Activated T-helper 1 cell treated with anti-CD3 and anti-CD28 coated beads, Interleukin-12 subunit alpha, Interleukin-12 subunit beta, Interleukin-2, Interleukin-4 antibody, amounts not matched to agents 30 ng/mL and 10 ng/mL and 1 ng/mL, durations not matched to agents 14 hours and 24 hours and 36 hours (primary cell): Measurements from ENCODE around the gene CYB5R3. TPM values are rescaled to one million over a fixed set of nuclear protein-coding genes. Genes with fewer than 3 reads are reported as not detected.
"Not testable (repeated sequence)": the region's sequence is repeated elsewhere in the genome, so short reads cannot be mapped to it uniquely, and the experiment has no call there.

Source experiments
- DNase-seq: peaks from one replicate; pipeline ENCODE4 v3.0.0; 2021; ENCODE audit warnings: low spot score
- H3K27ac Mint-ChIP-seq: one replicate; pipeline ENCODE4 v1.8.0; 2021; ENCODE audit warnings: mild to moderate bottlenecking, mixed read lengths
- H3K27me3 Mint-ChIP-seq: one replicate; pipeline ENCODE4 v1.8.0; 2022; ENCODE audit warnings: mild to moderate bottlenecking, moderate library complexity, mixed read lengths; ENCODE audit not compliant: insufficient read depth
- H3K36me3 Mint-ChIP-seq: one replicate; pipeline ENCODE4 v1.8.0; 2021; ENCODE audit warnings: low read depth, mixed read lengths
- H3K4me1 Mint-ChIP-seq: one replicate; pipeline ENCODE4 v1.8.0; 2021; ENCODE audit warnings: low read depth, mixed read lengths
- H3K4me3 Mint-ChIP-seq: one replicate; pipeline ENCODE4 v1.8.0; 2021; ENCODE audit warnings: mild to moderate bottlenecking, moderate library complexity, mixed read lengths
- H3K9me3 Mint-ChIP-seq: one replicate; pipeline ENCODE4 v1.8.0; 2021; ENCODE audit warnings: mixed read lengths
- intact Hi-C: fragments of 100-400 bp; cut with micrococcal nuclease; formaldehyde crosslinking; loops from one replicate; pipeline ENCODE4 v1.15.1; 2024
- total RNA-seq: library from RNA; stranded (reverse); gene quantifications from 2 replicates; pipeline ENCODE4 v1.2.3, GENCODE V29; 2022

Gene CYB5R3
- total RNA-seq, 1 donor from 2014 or later = 75.1 TPM

DNA sequence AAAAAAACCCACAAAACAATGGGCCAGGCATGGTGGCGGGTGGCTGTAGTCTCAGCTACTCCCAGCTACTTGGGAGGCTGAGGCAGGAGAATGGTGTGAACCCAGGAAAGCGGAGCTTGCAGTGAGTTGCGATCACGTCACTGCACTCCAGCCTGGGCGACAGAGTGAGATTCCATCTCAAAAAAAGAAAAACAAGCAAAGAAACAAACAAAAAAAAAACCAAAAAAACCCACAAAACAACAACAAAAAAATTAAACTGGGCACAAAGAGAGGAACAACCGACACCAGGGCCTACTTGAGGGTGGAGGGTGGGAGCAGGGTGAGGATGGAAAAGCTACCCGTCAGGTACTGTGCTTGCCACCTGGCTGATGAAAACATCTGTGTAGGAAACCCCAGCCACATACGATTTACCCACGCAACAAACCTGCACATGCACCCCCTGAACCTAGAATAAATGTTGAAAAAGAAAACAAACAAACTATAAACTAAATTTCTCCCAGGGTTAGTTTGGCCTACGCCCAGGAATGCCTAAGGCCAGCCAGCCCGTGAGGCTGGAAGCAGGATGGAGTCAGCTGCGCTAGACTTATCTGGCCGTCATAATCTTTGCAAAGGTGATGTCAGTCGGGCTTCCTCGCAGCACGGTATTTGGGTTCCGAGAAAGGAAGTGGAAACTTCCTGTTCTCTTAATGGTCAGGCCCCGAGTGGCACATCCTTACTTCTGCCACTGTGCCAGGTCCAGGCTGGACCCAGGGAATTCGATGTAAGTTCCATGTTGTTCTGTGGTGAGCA, 21.9 kb upstream of the CYB5R3 start:
- DNase-seq = no peak

DNA sequence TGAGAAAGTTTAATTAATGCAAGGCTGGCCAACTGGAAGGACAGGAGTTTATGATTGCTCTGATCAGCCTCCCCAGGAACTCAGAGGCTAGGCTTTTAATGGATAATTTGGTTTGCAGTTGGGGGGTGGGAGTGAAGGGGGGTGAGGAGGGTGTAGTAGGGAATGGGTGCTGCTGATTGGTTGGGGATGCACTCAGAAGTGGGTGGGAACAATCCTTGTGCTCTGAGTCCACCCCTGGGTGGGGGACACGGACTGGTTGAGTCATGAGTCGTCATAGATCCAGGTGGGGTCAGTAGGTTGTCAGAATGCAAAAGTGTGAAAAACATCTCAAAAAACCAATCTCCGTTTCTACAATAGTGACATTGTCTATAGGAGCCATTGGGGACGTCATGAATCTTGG, 20.9 kb upstream of the CYB5R3 start:
- Mint-ChIP-seq H3K36me3 (no peaks in the 10 kb centered on the region), H3K27ac (no peak overlapping the region), H3K4me3 (no peak overlapping the region), H3K4me1 (peaks cover 14% of the 10 kb centered on the region), H3K9me3 (no peaks in the 10 kb centered on the region), H3K27me3 (no peaks in the 10 kb centered on the region)
- intact Hi-C loops = no loop called here
- DNase-seq = no peak

More for the DNA sequence above, 21.9 kb upstream of the CYB5R3 start:
- Mint-ChIP-seq H3K4me3 (no peak overlapping the region), H3K4me1 (peaks cover 14% of the 10 kb centered on the region), H3K27me3 (no peaks in the 10 kb centered on the region), H3K27ac (no peak overlapping the region), H3K36me3 (no peaks in the 10 kb centered on the region), H3K9me3 (no peaks in the 10 kb centered on the region)
- intact Hi-C loops = no loop called here

DNA sequence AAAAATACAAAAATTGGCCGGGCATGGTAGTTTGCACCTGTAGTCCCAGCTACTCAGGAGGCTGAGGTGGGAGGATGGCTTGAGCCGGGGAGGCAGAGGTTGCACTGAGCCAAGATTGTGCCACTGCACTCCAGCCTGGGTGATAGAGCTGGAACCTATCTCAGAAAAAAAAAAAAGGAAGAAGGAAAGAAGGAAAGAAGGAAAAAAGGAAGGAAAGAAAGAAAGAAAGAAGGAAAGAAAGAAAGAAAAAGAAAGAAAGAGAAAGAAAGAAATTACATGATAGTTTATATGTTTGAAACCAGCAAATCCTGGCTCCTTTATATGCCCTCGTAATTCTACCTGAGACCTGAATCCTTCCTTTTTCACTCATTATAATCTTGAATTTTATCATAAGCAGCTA, 17.2 kb upstream of the CYB5R3 start:
- H3K36me3 Mint-ChIP-seq, H3K27ac Mint-ChIP-seq, H3K4me3 Mint-ChIP-seq, H3K27me3 Mint-ChIP-seq, DNase-seq, H3K9me3 Mint-ChIP-seq: not testable (repeated sequence)
- H3K4me1 Mint-ChIP-seq = peaks cover 11% of the 10 kb centered on the region
- intact Hi-C loops = loop anchor here (10.0 kb wide), 1 partner anchor 428 kb away; no protein-coding TSS in a partner anchor

- intact Hi-C loops = loop anchor here (5.0 to 10.0 kb wide), 2 partner anchors 43 to 430 kb away; no protein-coding TSS in a partner anchor
- peaks cover 3% of the 10 kb centered on the region for H3K4me1 Mint-ChIP-seq
- H3K36me3 Mint-ChIP-seq = no peaks in the 10 kb centered on the region
- no peak overlapping the region for H3K4me3 Mint-ChIP-seq
- DNase-seq = no peak
- H3K27me3 Mint-ChIP-seq = peaks cover 10% of the 10 kb centered on the region
- no peak overlapping the region for H3K27ac Mint-ChIP-seq
- H3K9me3 Mint-ChIP-seq = no peaks in the 10 kb centered on the region
Observed at GRCh38 chr22:42664976-42665831, 16.0 kb upstream of the CYB5R3 start.

GRCh38 chr22:42661985-42662831, 13.0 kb upstream of the CYB5R3 start:
- peak; percentile 68 for DNase-seq
- Mint-ChIP-seq H3K4me3 (peak overlapping the region; percentile 69), H3K4me1 (no peaks in the 10 kb centered on the region), H3K9me3 (no peaks in the 10 kb centered on the region), H3K36me3 (no peaks in the 10 kb centered on the region), H3K27me3 (peaks cover 13% of the 10 kb centered on the region), H3K27ac (no peak overlapping the region)
- intact Hi-C loops = loop anchor here (1.0 to 10.0 kb wide), 3 partner anchors 40 to 433 kb away; no protein-coding TSS in a partner anchor

DNA sequence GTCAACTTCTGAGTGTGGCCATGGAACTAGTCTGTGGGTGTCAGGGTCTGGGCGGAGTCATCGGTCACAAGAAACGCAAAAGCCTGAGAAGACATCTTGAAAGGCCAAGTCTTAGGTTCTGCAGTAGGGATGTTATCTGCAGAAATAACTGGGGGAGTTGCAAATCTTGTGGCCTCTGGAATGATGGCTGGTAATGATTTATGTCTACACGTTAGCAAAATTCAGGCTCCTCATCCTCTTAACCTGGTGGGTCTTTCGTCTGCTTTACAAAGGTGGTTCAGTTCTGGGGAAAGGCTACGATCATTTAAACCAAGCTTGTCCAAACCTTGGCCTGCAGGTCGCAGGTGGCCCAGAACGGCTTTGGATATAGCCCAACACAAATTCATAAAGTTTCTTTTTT, 7.4 kb upstream of the CYB5R3 start:
- Mint-ChIP-seq H3K4me3 (no peak overlapping the region), H3K27ac (no peak overlapping the region), H3K36me3 (no peaks in the 10 kb centered on the region), H3K9me3 (no peaks in the 10 kb centered on the region), H3K27me3 (peaks cover 7% of the 10 kb centered on the region), H3K4me1 (no peaks in the 10 kb centered on the region)
- DNase-seq = no peak
- intact Hi-C loops = no loop called here

DNA sequence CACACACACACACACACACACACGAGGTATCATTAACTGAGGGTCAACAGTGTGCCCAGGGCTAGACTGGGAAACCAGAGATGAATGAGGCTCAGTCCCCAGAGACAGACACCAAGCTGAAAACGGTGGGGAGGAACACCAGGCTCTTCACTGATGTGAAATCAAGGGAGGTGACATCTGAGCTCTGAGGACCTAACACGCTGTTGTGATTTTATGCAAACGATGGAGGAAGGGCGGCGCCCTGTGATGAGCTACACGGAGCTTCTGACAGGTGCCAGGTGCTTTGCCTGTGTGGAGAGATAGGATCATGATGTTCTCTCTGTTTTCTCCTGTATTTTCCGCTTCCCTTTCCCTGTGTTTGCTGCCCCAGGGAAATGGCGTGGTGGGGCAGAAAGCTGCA, 6.5 kb upstream of the CYB5R3 start:
- intact Hi-C loops = no loop called here
- no peak for DNase-seq
- Mint-ChIP-seq H3K27me3 (peaks cover 7% of the 10 kb centered on the region), H3K4me1 (no peaks in the 10 kb centered on the region), H3K36me3 (no peaks in the 10 kb centered on the region), H3K27ac (no peak overlapping the region), H3K9me3 (no peaks in the 10 kb centered on the region), H3K4me3 (no peak overlapping the region)

GRCh38 chr22:42654436-42655073, 5.4 kb upstream of the CYB5R3 start:
- Mint-ChIP-seq H3K4me1 (no peaks in the 10 kb centered on the region), H3K4me3 (no peak overlapping the region), H3K27me3 (peaks cover 3% of the 10 kb centered on the region), H3K9me3 (no peaks in the 10 kb centered on the region), H3K27ac (no peak overlapping the region), H3K36me3 (no peaks in the 10 kb centered on the region)
- no peak for DNase-seq
- intact Hi-C loops = no loop called here

GRCh38 chr22:42653999-42654398, 4.8 kb upstream of the CYB5R3 start:
- no peak for DNase-seq
- Mint-ChIP-seq H3K27ac (no peak overlapping the region), H3K4me1 (no peaks in the 10 kb centered on the region), H3K4me3 (no peak overlapping the region), H3K9me3 (no peaks in the 10 kb centered on the region), H3K27me3 (peaks cover 3% of the 10 kb centered on the region), H3K36me3 (no peaks in the 10 kb centered on the region)
- intact Hi-C loops = no loop called here

GRCh38 chr22:42651134-42651533, 1.9 kb upstream of the CYB5R3 start:
- H3K36me3 Mint-ChIP-seq = peaks cover 3% of the 10 kb centered on the region
- DNase-seq = no peak
- H3K27ac Mint-ChIP-seq = no peak overlapping the region
- H3K27me3 Mint-ChIP-seq = no peaks in the 10 kb centered on the region
- H3K4me1 Mint-ChIP-seq = peaks cover 8% of the 10 kb centered on the region
- intact Hi-C loops = no loop called here
- H3K9me3 Mint-ChIP-seq = no peaks in the 10 kb centered on the region
- H3K4me3 Mint-ChIP-seq = peak overlapping the region; percentile 42

DNA sequence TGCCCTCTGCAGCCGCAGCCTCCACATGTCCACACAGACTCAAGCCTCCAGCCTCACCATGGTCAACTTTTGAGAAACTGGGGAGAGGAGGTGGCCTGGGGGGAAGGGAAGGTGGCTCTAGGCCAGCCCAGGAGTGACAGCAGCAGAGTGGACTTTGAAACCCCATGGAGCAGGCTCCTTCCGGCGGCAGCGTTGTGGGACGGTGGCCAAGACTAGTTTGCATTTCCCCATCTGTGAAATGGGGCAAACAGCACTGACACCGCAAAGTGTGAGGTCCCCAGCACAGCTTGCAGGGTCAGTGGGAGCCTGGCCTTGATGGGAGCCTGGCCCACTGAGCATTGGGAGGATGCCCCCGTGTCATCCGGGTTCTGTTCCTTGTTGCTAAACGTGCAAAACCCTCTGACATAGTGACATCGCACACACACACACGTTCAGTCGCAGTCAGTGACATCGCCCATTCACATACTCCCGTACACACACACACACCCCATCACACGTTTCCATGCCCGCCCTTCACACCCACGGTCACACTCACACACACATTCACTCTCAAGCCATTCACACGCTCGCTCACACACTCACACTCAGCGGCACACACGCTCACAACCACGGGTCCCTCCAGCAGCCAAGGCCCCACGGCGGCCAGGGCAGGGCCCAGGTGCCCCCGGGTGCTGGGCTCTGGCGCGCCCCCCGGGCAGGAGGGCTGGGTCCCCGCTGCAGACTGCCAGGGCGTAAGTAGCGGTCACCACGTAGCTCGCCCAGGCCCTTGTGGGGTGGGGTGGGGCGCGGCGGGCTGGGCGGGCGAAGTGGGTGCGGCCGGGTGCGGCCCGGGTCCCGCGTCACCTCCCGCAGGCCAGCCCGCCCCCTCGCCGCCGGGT, 585 bp downstream of the CYB5R3 start:
- peak overlapping the region; percentile 97 for H3K4me3 Mint-ChIP-seq
- H3K36me3 Mint-ChIP-seq = peaks cover 3% of the 10 kb centered on the region
- intact Hi-C loops = loop anchor here (1.0 kb wide), 2 partner anchors 33 to 209 kb away; partner anchors contain the start of gene ARFGAP3
- H3K4me1 Mint-ChIP-seq = peaks cover 15% of the 10 kb centered on the region
- H3K9me3 Mint-ChIP-seq = no peaks in the 10 kb centered on the region
- H3K27ac Mint-ChIP-seq = peak overlapping the region; percentile 98
- H3K27me3 Mint-ChIP-seq = no peaks in the 10 kb centered on the region
- peak; percentile 26 for DNase-seq
